ENCODE data around the gene MDH1. TPM values are rescaled to one million over a fixed set of nuclear protein-coding genes. Genes with fewer than 3 reads are reported as not detected.

MDH1 gene
- total RNA-seq, 1 donor from 2014 or later: 197 TPM

DNA sequence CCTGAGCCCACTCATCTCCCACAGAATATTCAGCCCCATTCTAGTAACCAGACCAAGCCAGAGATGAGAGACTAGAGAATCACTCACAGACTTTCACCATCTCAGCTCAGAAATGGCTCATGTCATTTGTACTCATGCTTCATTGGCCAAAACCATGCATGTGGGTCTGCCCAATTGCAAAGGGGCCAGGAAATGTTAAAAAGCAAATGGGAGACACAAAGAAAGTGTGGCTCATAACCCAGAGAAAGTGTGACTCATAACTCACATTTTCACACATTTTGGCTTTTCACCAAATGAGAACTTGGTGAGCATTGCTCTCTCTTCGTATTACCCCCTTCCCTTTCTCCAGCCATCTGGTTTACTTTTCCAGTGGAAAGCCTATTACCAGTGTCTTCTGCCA lies 66.2 kb downstream of the MDH1 start:
- intact Hi-C loops (cut with micrococcal nuclease): no loop called here
- Mint-ChIP-seq H3K4me3 (no peak overlapping the region), H3K36me3 (ENCODE audit: low read depth) (no peaks in the 10 kb centered on the region), H3K27me3 (ENCODE audit: insufficient read depth) (peaks cover 4% of the 10 kb centered on the region), H3K27ac (no peak overlapping the region), H3K9me3 (no peaks in the 10 kb centered on the region), H3K4me1 (ENCODE audit: low read depth) (no peaks in the 10 kb centered on the region)
- DNase-seq (ENCODE audit: low spot score): no peak

Other genes with a start within 250 kb of the MDH1 start
- gene WDPCP, start 486 bp upstream of the MDH1 start, total RNA-seq: 5.2 and 7.7 TPM in 2 replicates

Measured in activated T-helper 1 cell treated with anti-CD3 and anti-CD28 coated beads, Interleukin-12 subunit alpha, Interleukin-12 subunit beta, Interleukin-2, Interleukin-4 antibody, amounts not matched to agents 30 ng/mL and 10 ng/mL and 1 ng/mL, durations not matched to agents 14 hours and 24 hours and 36 hours (primary cell).